SW480 (cell line): ENCODE measurements around the gene GOLGA8K.
"Not testable (repeated sequence)": the region's sequence is repeated elsewhere in the genome, so short reads cannot be mapped to it uniquely, and the experiment has no call there.

ENCODE experiments used
- DNase-seq: peaks from one replicate; pipeline ENCODE4 v3.0.0-alpha.2; 2016; ENCODE audit warnings: low spot score

GOLGA8K gene

DNA sequence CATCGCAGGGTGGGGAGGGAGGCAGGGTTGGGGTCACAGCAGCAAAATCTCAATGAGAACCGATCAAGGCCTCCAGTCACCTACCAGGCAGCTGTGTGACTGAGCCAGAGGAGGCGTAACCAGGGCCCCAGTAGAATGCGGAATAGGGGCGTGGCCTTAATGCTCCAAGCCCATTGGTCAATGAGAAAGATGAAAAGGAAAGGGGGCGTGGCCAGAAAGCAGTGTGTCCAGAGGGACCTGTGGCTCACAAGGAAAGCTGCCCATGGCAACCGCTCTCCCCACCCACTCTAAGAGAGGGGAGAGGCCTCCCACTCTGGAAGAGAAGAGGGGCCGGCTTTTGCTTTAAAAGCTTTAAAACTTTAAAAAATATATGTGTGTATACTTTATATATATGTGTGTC is at the start of gene GOLGA8K:
Gene GOLGA8K, minus strand, starts transcription at position 101 of the 400 bp plus-strand sequence. Its CDS starts 98 bp downstream, at position 3.
- not testable (repeated sequence) for DNase-seq

DNA sequence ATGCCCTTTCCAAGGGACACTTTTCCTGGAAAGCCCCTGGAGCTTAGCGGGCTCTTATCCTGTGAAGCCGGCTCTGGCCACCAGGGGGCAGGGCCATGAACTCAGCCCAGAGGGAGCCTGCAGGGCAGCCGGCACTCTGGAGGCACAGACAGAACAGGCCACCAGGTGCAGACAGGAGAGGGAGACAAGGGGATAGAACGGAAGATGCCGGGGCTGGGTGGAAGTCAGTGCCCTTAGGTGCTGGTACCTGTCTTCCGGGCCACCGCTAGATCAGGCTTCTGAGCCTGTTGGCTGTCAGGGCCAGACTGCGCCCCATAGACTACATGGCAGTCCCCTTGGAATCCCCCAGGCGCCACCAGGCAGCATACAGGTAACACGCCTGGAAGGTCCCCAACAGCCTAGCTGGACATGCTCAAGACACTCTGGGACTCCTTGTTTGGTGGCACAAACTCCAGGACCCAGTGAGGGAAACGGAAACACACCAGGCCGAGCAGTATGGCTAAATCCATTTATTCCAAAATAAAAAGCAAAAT is 37.4 kb upstream of the GOLGA8K start:
- not testable (repeated sequence) for DNase-seq

- not testable (repeated sequence) for DNase-seq
These were observed 31.2 kb upstream of the GOLGA8K start for GRCh38 chr15:32434102-32434963.

DNA sequence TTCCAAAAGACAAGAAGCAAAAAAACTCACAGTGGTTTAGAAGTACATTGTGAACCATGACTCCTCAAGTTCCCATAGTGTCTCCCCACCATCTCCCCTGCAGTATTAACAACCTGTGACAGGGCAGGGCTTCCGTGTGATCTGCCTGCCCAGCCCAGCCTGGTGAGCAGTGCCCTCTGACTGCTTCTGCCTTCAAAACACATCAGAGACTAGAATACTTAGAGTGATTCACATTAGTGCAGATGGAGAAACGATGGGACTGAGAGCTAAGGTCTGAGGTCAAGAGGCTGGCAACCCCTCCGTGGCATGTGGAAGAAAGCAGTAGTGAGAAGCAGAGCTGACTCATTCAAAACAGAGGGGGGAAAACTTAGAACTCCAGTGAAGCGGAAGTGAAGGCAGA is 24.5 kb upstream of the GOLGA8K start:
- not testable (repeated sequence) for DNase-seq

GRCh38 chr15:32426511-32426910 is 23.4 kb upstream of the GOLGA8K start:
- DNase-seq, result not testable (repeated sequence)

- not testable (repeated sequence) for DNase-seq
These were observed 4.8 kb upstream of the GOLGA8K start for GRCh38 chr15:32407903-32408302.

- DNase-seq, result not testable (repeated sequence)
These were observed 6.6 kb downstream of the GOLGA8K start for GRCh38 chr15:32396522-32396921.

GRCh38 chr15:32394745-32395144 is 8.3 kb downstream of the GOLGA8K start:
- DNase-seq, result not testable (repeated sequence)

DNA sequence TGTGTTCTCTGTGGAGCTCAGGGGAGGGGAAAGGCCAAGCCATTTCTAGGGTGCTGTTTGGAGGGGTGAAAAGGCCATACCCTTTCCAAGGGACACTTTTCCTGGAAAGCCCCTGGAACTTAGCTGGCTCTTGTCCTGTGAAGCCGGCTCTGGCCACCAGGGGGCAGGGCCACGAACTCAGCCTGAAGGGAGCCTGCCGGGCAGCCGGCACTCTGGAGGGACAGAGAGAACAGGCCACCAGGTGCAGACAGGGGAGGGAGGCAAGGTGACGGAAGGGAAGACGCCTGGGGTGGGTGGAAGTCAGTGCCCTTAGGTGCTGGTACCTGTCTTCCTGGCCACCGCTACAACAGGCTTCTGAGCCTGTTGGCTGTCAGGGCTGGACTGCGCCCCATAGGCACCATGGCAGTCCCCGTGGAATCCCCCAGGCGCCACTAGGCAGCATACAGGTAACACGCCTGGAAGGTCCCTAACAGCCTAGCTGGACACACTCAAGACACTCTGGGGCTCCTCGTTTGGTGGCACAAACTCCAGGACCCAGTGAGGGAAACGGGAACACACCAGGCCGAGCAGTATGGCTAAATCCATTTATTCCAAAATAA is 14.9 kb downstream of the GOLGA8K start:
- DNase-seq, result not testable (repeated sequence)

- DNase-seq, result not testable (repeated sequence)
These were observed 17.1 kb downstream of the GOLGA8K start for GRCh38 chr15:32385823-32386495.

- not testable (repeated sequence) for DNase-seq
These were observed 28.9 kb downstream of the GOLGA8K start for GRCh38 chr15:32374185-32374584.

- not testable (repeated sequence) for DNase-seq
These were observed 29.4 kb downstream of the GOLGA8K start for GRCh38 chr15:32373707-32374106.

GRCh38 chr15:32372075-32372474 is 31.0 kb downstream of the GOLGA8K start:
- not testable (repeated sequence) for DNase-seq

DNA sequence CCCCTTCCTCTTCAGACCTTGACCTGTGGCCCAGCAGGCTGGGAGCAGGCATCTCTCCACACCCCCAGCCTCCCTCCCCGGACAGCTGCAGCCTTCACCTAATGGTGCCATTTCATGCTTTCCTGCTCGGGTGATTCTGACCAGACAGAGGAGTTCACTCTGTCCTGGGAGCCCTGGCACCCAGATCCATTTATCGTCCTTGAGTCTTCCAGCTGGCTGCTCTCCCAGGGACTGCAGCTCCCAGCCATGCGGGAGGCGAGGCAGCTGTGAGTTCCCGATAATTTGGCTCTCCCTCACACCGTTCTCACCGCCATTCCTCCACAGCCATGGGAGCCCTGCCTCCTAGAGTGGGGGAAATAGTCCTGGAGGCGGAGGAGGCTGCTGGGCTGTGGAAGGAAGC is 32.6 kb downstream of the GOLGA8K start:
- not testable (repeated sequence) for DNase-seq

- DNase-seq, result not testable (repeated sequence)
These were observed 33.0 kb downstream of the GOLGA8K start for GRCh38 chr15:32370064-32370463.

GRCh38 chr15:32366492-32366891 is 36.6 kb downstream of the GOLGA8K start:
- not testable (repeated sequence) for DNase-seq

DNA sequence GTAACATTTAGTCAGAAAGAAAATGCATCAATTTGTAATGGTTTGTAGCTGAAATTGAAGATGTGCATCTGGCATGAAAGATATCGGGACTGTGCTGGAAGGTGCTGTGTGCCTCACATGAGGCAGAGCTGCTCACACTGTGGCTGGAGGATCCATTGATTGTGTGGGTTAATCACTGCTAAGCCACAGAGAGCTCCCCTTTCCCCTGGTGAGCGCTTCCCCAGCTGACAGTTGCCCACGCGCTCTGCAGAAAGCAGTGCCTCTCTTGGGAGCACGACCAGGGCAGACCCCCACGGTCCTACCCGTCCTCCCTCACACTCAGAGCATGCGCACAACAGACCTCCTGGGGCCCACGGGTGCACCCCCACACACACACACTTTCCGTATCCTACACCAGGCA is 37.1 kb downstream of the GOLGA8K start:
- not testable (repeated sequence) for DNase-seq

- not testable (repeated sequence) for DNase-seq
These were observed 38.1 kb downstream of the GOLGA8K start for GRCh38 chr15:32364944-32365343.

DNA sequence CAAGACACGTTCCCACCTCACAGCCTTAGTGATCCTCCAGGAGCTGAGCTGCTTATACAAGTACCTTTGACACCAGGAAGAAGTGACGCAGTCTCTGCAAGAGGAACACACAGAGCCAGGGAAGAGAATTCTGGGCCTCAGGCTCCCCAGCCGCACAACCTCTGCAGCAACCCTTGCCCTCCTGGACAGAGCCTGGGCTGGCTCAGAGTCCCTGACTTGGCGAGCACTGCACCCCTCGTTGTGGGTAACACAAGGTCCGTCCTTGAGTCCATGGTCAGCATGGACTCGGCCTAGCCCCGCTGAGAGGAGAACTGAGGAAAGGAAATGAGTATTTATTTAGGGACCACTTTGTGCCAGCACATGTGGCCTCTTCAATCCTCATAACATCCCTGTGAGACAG is 39.6 kb downstream of the GOLGA8K start:
- not testable (repeated sequence) for DNase-seq

GRCh38 chr15:32361662-32362061 is 41.4 kb downstream of the GOLGA8K start:
- not testable (repeated sequence) for DNase-seq

DNA sequence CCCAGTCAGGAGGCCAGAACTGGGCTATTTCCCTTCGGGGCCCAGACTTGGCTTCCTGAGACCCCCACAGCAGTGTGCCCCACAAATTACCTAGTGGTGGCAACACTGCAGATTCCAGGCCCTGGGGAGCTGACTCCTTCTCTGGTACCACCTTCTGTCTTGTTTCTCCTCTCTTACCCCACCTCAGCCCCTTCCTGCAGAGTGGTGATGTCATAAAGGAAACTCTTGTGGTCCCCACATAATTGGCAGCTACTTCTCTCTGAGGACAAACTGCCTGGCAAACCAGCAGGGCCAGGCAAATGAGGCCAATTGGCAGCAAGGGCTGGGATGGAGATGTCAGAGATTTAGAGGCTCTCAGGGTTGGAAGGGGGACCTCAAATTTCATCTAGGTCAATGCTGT is 44.6 kb downstream of the GOLGA8K start:
- DNase-seq, result not testable (repeated sequence)

- not testable (repeated sequence) for DNase-seq
These were observed 46.2 kb downstream of the GOLGA8K start for GRCh38 chr15:32356909-32357308.
